GM12873 (cell line): ENCODE results near the gene CMTM8.

ENCODE experiments used
- CTCF ChIP-seq: IDR thresholded peaks from 2 replicates; pipeline ENCODE4 v1.5.1; 2012; ENCODE audit warnings: low read depth, mild to moderate bottlenecking, moderate library complexity, low read length, control low read depth; ENCODE audit not compliant: insufficient read depth; ENCODE audit errors: missing control alignments

Gene CMTM8

GRCh38 chr3:32316319-32316718 lies 77.8 kb downstream of the CMTM8 start:
- no peak for TF ChIP-seq CTCF

- TF ChIP-seq CTCF = no peak
These were observed 78.5 kb downstream of the CMTM8 start for GRCh38 chr3:32316976-32317375.

- TF ChIP-seq CTCF = no peak
These were observed 81.1 kb downstream of the CMTM8 start for GRCh38 chr3:32319607-32320006.

- no peak for TF ChIP-seq CTCF
These were observed 81.6 kb downstream of the CMTM8 start for GRCh38 chr3:32320080-32320479.

- no peak for TF ChIP-seq CTCF
These were observed 82.8 kb downstream of the CMTM8 start for GRCh38 chr3:32321095-32321790.

GRCh38 chr3:32322311-32322710 lies 83.8 kb downstream of the CMTM8 start:
- TF ChIP-seq CTCF = no peak

- no peak for TF ChIP-seq CTCF
These were observed 85.1 kb downstream of the CMTM8 start for GRCh38 chr3:32323604-32324003.
